Right lung (tissue), 10 donors: ENCODE data around the gene ICAM1. TPM values are rescaled to one million over a fixed set of nuclear protein-coding genes. Genes with fewer than 3 reads are reported as not detected.
A peak's percentile ranks its signal among the peaks of the same experiment; 100 is the strongest.
"Not testable (repeated sequence)": the region's sequence is repeated elsewhere in the genome, so short reads cannot be mapped to it uniquely, and the experiment has no call there.

Experiments used
- DNase-seq, 2 donors: peaks; one replicate each; pipeline ENCODE4 v3.0.0-alpha.2; 2013
- long read RNA-seq, 8 donors: transcript quantifications; one replicate each; lab custom pipeline, GENCODE V29; 2026
- polyA plus RNA-seq, 5 donors: library from polyadenylated mRNA; unstranded; fragments of 120-200 nt; gene quantifications; one replicate each; pipeline versions ENCODE4 v1.2.1 to v1.2.3, GENCODE V29; 2013; ENCODE audit warnings: inconsistent platforms in 1 of 5, low replicate concordance in 1 of 5; ENCODE audit not compliant: insufficient read length in 5 of 5, insufficient read depth in 1 of 5

The ICAM1 gene
- 10 to 100 TPM; 14.2 to 25.1 (median 16.8) TPM for polyA plus RNA-seq
- long read RNA-seq, donor 1, transcript ICAM1-201 (7 exons, 3,252 nt): major isoform, 8 of 9 reads
- long read RNA-seq, donor 1, partial matches to known transcripts: 0 of 9 reads
- long read RNA-seq, donor 1, other reads (novel, unspliced or antisense): 0 of 9 reads
- long read RNA-seq, donor 2: 0 reads
- long read RNA-seq, donor 3, partial matches to known transcripts: 0 of 2 reads
- long read RNA-seq, donor 3, other reads (novel, unspliced or antisense): 0 of 2 reads
- long read RNA-seq, donor 4, transcript ICAM1-201 (7 exons, 3,252 nt): major isoform, 9 of 9 reads
- long read RNA-seq, donor 4, partial matches to known transcripts: 0 of 9 reads
- long read RNA-seq, donor 4, other reads (novel, unspliced or antisense): 0 of 9 reads
- long read RNA-seq, donor 5, partial matches to known transcripts: 0 of 1 reads
- long read RNA-seq, donor 5, other reads (novel, unspliced or antisense): 0 of 1 reads
- long read RNA-seq, donor 6, transcript ICAM1-201 (7 exons, 3,252 nt): major isoform, 15 of 15 reads
- long read RNA-seq, donor 6, partial matches to known transcripts: 0 of 15 reads
- long read RNA-seq, donor 6, other reads (novel, unspliced or antisense): 0 of 15 reads
- long read RNA-seq, donor 7, transcript ICAM1-201 (7 exons, 3,252 nt): major isoform, 6 of 6 reads
- long read RNA-seq, donor 7, partial matches to known transcripts: 0 of 6 reads
- long read RNA-seq, donor 7, other reads (novel, unspliced or antisense): 0 of 6 reads
- long read RNA-seq, donor 8, partial matches to known transcripts: 0 of 2 reads
- long read RNA-seq, donor 8, other reads (novel, unspliced or antisense): 0 of 2 reads

GRCh38 chr19:10270616-10271394, at the start of gene ICAM1:
Gene ICAM1, plus strand, starts transcription at chr19:10271120. Its CDS starts 40 bp downstream, at chr19:10271160.
- no peak for DNase-seq

GRCh38 chr19:10222201-10222890, 48.6 kb upstream of the ICAM1 start:
- DNase-seq: no peak

GRCh38 chr19:10223488-10224213, 47.3 kb upstream of the ICAM1 start:
- no peak for DNase-seq

- DNase-seq: no peak
Observed at GRCh38 chr19:10224337-10224736, 46.6 kb upstream of the ICAM1 start.

- no peak for DNase-seq
Observed at GRCh38 chr19:10226021-10226375, 44.9 kb upstream of the ICAM1 start.

- peak; percentile 97 to 98 for DNase-seq
Observed at GRCh38 chr19:10226376-10227025, 44.4 kb upstream of the ICAM1 start.

GRCh38 chr19:10227026-10227971, 43.6 kb upstream of the ICAM1 start:
- DNase-seq: no peak

GRCh38 chr19:10228393-10228792, 42.5 kb upstream of the ICAM1 start:
- DNase-seq: no peak

GRCh38 chr19:10228920-10229319, 42.0 kb upstream of the ICAM1 start:
- peak in 1 of 2 donors; percentile 31 for DNase-seq

- peak; percentile 74 to 80 for DNase-seq
Observed at GRCh38 chr19:10230173-10230860, 40.6 kb upstream of the ICAM1 start.

GRCh38 chr19:10230861-10231611, 39.9 kb upstream of the ICAM1 start, which contains the start of gene S1PR2:
Gene S1PR2, minus strand, starts transcription at chr19:10231331. Its CDS starts 6,426 bp downstream, at chr19:10224905.
- peak; percentile 82 to 84 for DNase-seq

GRCh38 chr19:10231612-10232228, 39.2 kb upstream of the ICAM1 start:
- DNase-seq: no peak

- no peak for DNase-seq
Observed at GRCh38 chr19:10233946-10234345, 37.0 kb upstream of the ICAM1 start.

- DNase-seq: no peak
Observed at GRCh38 chr19:10235003-10235402, 35.9 kb upstream of the ICAM1 start.

- not testable (repeated sequence) for DNase-seq
Observed at GRCh38 chr19:10235409-10235808, 35.5 kb upstream of the ICAM1 start.

GRCh38 chr19:10237702-10238101, 33.2 kb upstream of the ICAM1 start:
- DNase-seq: no peak
